T-helper 2 cell (primary cell): ENCODE measurements around the gene PRR15.

ENCODE experiments used
- DNase-seq, 5 experiments: peaks; one replicate each; pipeline versions ENCODE4 v3.0.0 to v3.0.0-alpha.2; 2012 to 2022

PRR15 gene

DNA sequence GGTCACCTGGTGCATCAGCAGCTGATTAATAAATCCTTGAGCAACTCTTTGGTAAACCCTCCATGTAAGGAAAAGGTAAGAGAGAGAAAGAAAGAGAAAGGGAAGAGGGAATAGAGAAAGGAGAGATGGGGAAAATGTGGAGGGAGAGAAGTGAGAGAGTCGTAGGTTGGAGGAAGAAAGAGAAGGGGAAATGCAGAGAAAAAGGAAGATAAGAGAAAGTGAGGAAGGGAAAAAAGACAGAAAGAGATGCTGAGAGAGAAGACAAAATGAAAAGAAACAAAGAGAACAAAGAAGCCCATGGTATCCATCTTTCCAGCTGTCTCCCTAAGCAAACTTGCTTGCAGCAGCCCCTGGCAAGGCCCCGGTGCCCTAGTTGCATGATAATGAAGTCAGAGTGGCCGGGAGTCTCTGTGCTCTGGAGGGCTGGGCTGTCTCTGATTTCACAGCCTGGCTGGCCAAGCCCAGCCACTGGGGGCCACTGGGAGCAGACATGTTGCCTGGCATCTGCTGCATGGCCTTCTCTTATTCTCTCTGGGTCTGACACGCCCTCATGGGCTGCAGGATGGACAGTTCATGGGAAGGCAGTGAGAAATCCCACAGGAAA is 48.4 kb downstream of the PRR15 start:
- DNase-seq, result no peak

DNA sequence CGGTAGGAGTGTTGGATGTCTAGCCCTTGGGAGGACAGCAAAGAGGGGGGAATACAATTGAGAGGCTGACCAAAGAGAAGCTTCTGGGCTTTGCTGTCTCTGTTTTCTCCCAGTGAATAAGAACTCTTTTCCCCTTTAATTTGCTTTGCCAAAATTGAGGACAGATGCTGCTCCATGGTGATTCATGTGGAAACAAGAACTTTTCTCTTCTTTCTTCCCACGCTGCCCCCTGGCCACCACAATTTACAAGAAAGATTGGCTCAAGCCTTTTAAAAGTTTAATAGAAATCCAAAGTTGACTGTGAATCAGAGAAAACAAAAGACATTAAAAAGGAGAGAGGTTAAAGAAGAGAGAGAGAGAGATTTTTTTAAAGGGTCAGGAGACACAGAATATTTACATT is 49.0 kb downstream of the PRR15 start:
- DNase-seq, result no peak

DNA sequence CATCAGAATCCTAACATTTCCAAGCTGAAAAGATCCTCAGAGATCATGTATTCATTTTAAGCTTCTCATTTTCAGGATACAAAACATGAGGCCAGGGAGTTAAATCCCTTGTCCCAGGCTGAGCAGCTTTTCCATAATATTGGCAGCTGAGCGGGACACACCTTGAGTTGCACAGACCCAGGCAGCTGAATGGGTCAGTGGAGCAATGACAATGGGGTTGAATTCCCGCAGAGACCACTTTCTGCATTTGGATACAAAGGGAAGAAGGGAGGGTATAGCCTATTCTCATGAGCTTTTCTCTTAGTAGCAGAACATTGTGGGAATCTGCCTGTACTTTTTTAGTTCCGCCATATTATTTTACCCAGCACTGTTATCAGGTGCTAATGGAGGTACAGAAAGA is 49.5 kb downstream of the PRR15 start:
- DNase-seq, result no peak

DNA sequence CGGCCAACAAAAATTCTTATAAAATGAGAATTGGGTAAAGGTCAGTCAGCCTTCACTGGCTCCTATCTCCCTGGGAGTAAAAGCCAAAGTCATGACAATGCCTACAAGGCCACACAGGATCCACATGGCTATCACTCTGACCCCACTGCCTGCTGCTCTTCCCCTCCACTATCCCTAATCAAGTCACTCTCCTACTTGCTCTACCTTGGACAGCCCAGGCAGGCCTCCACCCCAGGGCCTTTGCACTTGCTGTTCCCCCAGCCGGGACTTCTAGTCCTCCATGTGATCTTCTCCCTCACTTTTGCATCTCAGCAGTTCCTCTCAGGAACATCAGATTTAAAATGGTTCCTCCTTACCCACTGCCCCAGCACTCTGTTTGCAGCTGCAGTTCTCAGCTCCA is 50.6 kb downstream of the PRR15 start:
- no peak for DNase-seq
